HG03196 (cell line): ENCODE results near the gene TMOD1.
"Not testable (repeated sequence)": the region's sequence is repeated elsewhere in the genome, so short reads cannot be mapped to it uniquely, and the experiment has no call there.

ENCODE experiments used
- ATAC-seq: cut with Tn5 transposase; IDR thresholded peaks from one replicate; pipeline ENCODE4 v1.9.1; 2021; ENCODE audit not compliant: unreplicated experiment

The TMOD1 gene

GRCh38 chr9:97592126-97592525, 90.7 kb downstream of the TMOD1 start:
- no peak for ATAC-seq

GRCh38 chr9:97593960-97594359, 92.5 kb downstream of the TMOD1 start:
- no peak for ATAC-seq

GRCh38 chr9:97594381-97594921, 93.0 kb downstream of the TMOD1 start:
- no peak for ATAC-seq

GRCh38 chr9:97596906-97597305, 95.4 kb downstream of the TMOD1 start:
- ATAC-seq = no peak

GRCh38 chr9:97598461-97599288, 97.2 kb downstream of the TMOD1 start:
- ATAC-seq = peak; percentile 77

GRCh38 chr9:97599314-97599846, 97.9 kb downstream of the TMOD1 start:
- ATAC-seq = no peak

- ATAC-seq = no peak
Observed at GRCh38 chr9:97600531-97601227, 99.2 kb downstream of the TMOD1 start.

GRCh38 chr9:97601228-97601898, 99.9 kb downstream of the TMOD1 start:
- ATAC-seq = no peak

GRCh38 chr9:97602430-97602829, 101.0 kb downstream of the TMOD1 start:
- ATAC-seq = no peak

GRCh38 chr9:97604901-97605645, 103.6 kb downstream of the TMOD1 start:
- no peak for ATAC-seq

GRCh38 chr9:97615439-97616072, 114.1 kb downstream of the TMOD1 start:
- ATAC-seq = no peak

- no peak for ATAC-seq
Observed at GRCh38 chr9:97617939-97618416, 116.5 kb downstream of the TMOD1 start.

- not testable (repeated sequence) for ATAC-seq
Observed at GRCh38 chr9:97620063-97620462, 118.6 kb downstream of the TMOD1 start.

- not testable (repeated sequence) for ATAC-seq
Observed at GRCh38 chr9:97622483-97622882, 121.0 kb downstream of the TMOD1 start.

GRCh38 chr9:97623946-97624345, 122.5 kb downstream of the TMOD1 start:
- ATAC-seq = no peak

- ATAC-seq = no peak
Observed at GRCh38 chr9:97625620-97626019, 124.2 kb downstream of the TMOD1 start.

- ATAC-seq = no peak
Observed at GRCh38 chr9:97627624-97628023, 126.2 kb downstream of the TMOD1 start.

- no peak for ATAC-seq
Observed at GRCh38 chr9:97628668-97629067, 127.2 kb downstream of the TMOD1 start.

GRCh38 chr9:97629156-97629555, 127.7 kb downstream of the TMOD1 start:
- ATAC-seq = no peak

- no peak for ATAC-seq
Observed at GRCh38 chr9:97630591-97630990, 129.1 kb downstream of the TMOD1 start.
